SK-N-MC (cell line): ENCODE measurements around the gene RSPH10B.
"Not testable (repeated sequence)": the region's sequence is repeated elsewhere in the genome, so short reads cannot be mapped to it uniquely, and the experiment has no call there.

Source experiments
- EZH2 ChIP-seq: fragments of 200-600 bp; sonication (generic); IDR thresholded peaks from one replicate; pipeline ENCODE4 v1.6.1; 2017; ENCODE audit warnings: antibody characterized with exemption
- FOXP2 ChIP-seq: optimal IDR thresholded peaks from 2 replicates; pipeline ENCODE3; 2011; ENCODE audit warnings: mild to moderate bottlenecking, moderate library complexity; ENCODE audit not compliant: insufficient read depth; ENCODE audit errors: extremely low read length, control extremely low read depth
- POLR2AphosphoS5 ChIP-seq: IDR thresholded peaks from 2 replicates; pipeline ENCODE4 v1.6.1; 2012; ENCODE audit warnings: mild to moderate bottlenecking, low read depth, low read length, borderline replicate concordance

DNA sequence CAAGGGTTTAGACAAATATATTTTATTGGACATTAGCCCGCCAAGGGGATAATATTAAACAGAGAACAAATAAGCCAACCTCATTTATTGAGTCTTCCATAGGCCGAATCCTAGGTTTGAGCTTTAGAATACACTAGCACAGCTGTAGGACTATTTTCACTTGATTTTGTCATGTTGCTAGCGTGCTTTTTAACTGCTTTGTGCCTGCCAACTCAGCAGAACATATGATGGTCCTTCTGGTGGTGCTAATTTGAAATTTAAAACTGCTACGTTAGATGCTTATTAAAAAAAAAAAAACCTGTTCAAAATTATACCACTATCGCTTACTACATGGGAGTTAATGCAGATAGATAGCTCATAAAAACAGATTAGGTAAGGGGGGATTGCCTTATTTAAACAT, 86.1 kb downstream of the RSPH10B start:
- TF ChIP-seq EZH2, POLR2AphosphoS5, FOXP2: not testable (repeated sequence)
